ENCODE measurements around the gene ERGIC1.

DNA sequence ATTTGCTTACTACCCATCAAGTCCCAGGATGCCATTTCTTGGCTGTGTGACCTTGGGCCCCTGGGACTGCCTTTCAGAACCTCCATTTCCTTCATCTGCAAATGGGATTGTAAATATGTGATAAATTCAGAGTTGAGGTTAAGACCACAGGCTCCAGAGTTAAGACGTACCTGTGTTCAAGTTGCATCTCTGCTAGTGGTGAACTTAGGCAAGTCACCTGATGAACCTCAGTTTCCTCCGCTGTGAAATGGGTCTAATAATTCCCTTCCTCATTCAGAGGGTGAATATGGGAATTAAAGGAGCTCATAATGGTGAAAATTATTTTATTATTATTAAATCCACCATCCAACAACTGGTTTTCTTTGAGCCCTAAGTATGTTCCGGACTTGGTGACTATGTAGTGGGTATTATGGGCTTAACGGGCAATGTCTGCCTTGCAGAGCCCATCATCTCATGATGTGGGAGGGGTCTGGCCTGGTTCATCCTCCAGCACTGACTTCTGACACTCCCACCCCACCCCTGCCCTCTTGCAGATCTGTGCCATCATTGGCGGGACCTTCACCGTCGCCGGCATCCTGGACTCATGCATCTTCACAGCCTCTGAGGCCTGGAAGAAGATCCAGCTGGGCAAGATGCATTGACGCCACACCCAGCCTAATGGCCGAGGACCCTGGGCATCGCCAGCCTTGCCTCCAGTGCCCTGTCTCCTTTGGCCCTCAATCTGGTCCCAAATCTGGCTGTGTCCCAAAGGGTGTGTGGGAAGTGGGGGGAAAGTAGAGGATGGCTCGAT lies 116.3 kb downstream of the ERGIC1 start:
- TF ChIP-seq, protein P1, sequence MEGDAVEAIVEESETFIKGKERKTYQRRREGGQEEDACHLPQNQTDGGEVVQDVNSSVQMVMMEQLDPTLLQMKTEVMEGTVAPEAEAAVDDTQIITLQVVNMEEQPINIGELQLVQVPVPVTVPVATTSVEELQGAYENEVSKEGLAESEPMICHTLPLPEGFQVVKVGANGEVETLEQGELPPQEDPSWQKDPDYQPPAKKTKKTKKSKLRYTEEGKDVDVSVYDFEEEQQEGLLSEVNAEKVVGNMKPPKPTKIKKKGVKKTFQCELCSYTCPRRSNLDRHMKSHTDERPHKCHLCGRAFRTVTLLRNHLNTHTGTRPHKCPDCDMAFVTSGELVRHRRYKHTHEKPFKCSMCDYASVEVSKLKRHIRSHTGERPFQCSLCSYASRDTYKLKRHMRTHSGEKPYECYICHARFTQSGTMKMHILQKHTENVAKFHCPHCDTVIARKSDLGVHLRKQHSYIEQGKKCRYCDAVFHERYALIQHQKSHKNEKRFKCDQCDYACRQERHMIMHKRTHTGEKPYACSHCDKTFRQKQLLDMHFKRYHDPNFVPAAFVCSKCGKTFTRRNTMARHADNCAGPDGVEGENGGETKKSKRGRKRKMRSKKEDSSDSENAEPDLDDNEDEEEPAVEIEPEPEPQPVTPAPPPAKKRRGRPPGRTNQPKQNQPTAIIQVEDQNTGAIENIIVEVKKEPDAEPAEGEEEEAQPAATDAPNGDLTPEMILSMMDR (IDR thresholded peaks at IDR 0.05), result no peak
- no peak for TF ChIP-seq POLR2AphosphoS5 (IDR thresholded peaks at IDR 0.05)
- TF ChIP-seq EP300 (IDR thresholded peaks at IDR 0.05), result no peak
- no peak for TF ChIP-seq POLR2A (IDR thresholded peaks at IDR 0.05)

Measured in stomach (tissue), 4 donors.